GM12873 (cell line): Measurements from ENCODE around the gene RAB3IL1.

Source experiments
- CTCF ChIP-seq: IDR thresholded peaks from 2 replicates; pipeline ENCODE4 v1.5.1; 2012; ENCODE audit warnings: low read depth, mild to moderate bottlenecking, moderate library complexity, low read length, control low read depth; ENCODE audit not compliant: insufficient read depth; ENCODE audit errors: missing control alignments

The RAB3IL1 gene

GRCh38 chr11:61917334-61918109 is at the start of gene RAB3IL1:
TSS of gene RAB3IL1 (minus strand) at chr11:61917566. CDS start at chr11:61917367, 199 bp downstream.
- TF ChIP-seq CTCF = no peak

DNA sequence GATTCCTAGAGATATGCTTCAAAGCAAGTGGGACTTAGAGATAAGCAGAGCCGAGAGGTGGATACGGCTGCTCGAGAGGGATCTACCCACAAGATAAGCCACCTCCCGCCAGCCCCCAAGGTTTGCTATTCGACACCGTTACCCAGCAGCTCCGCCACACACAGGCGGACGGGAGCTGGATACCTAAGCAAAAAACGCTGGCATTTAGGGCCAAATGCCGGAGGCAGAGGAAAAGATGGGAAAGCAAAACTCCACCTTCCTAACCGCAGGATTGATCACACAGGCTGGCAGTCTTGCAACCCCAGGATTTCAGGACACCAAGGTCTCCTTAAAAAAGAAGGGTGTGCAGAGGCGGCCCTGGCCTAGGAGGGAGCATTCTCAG is 49.4 kb upstream of the RAB3IL1 start:
- no peak for TF ChIP-seq CTCF

DNA sequence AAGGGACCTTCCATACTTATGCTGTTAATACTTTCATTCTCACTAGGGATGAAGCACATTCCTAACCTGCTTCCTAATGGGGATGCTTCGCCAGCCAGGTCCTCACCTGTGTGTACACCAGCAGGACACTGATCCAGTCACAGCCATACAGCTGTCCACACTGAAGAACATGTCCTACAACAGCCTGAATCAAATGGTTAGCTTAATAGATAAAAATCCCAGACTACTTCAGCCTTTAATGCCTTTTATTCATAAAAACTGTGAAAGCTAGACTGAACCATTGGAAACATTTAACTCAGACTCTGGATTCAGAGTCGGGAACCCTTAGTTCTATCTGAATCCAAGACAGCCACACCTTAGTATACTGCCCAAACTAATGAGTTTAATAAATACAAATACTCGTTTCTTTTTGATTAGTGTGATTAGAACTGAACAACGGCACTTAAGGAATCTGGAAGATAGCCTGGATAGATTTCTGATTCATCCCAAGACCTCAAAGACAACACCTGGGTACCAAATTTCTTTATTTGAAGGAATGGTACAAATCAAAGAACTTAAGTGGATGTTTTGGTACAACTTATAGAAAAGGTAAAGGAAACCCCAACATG is 46.8 kb upstream of the RAB3IL1 start:
- no peak for TF ChIP-seq CTCF

- TF ChIP-seq CTCF = no peak
Measured at GRCh38 chr11:61963282-61964057, 46.1 kb upstream of the RAB3IL1 start.

DNA sequence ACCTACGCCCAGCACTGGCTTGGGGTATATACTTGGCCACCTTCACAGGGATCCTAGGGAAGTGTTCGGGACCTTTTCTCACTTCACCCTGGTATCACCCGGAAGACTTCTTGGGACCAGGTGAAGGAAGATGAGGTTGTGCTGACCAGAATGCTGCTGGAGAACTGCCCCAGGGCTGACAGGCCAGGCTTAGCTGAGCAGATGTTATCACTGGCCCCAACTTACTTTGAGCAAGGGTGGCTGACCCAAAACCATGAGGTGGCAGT is 45.6 kb upstream of the RAB3IL1 start:
- TF ChIP-seq CTCF = no peak

DNA sequence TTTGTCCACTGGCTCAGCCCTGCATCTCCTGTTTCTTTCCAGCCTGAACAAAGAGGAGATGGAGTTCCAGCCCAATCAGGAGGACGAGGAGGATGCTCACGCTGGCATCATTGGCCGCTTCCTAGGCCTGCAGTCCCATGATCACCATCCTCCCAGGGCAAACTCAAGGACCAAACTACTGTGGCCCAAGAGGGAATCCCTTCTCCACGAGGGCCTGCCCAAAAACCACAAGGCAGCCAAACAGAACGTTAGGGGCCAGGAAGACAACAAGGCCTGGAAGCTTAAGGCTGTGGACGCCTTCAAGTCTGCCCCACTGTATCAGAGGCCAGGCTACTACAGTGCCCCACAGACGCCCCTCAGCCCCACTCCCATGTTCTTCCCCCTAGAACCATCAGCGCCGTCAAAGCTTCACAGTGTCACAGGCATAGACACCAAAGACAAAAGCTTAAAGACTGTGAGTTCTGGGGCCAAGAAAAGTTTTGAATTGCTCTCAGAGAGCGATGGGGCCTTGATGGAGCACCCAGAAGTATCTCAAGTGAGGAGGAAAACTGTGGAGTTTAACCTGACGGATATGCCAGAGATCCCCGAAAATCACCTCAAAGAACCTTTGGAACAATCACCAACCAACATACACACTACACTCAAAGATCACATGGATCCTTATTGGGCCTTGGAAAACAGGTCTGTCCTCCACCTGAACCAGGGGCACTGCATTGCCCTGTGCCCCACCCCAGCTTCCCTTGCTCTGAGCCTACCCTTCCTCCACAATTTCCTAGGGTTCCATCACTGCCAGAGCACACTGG is 45.0 kb upstream of the RAB3IL1 start:
- TF ChIP-seq CTCF = no peak
